GM23248 (cell line): ENCODE data around the gene ZNF532.

Experiments
- EZH2 ChIP-seq: fragments of 200-600 bp; sonication (generic); IDR thresholded peaks from 2 replicates; pipeline ENCODE4 v1.6.1; 2018; ENCODE audit warnings: antibody characterized with exemption, mild to moderate bottlenecking; ENCODE audit not compliant: insufficient read depth, poor library complexity, severe bottlenecking
- EZH2phosphoT487 ChIP-seq: fragments of 200-600 bp; sonication (generic); IDR thresholded peaks from 2 replicates; pipeline ENCODE4 v1.6.1; 2018; ENCODE audit warnings: antibody characterized with exemption, moderate library complexity, mild to moderate bottlenecking, low read depth; ENCODE audit not compliant: insufficient read depth

- TF ChIP-seq EZH2 (no peak), EZH2phosphoT487 (no peak)
Observed at GRCh38 chr18:58892488-58892887, 27.8 kb downstream of the ZNF532 start.
